Measurements from ENCODE around the gene SPRED2. TPM values are rescaled to one million over a fixed set of nuclear protein-coding genes. Genes with fewer than 3 reads are reported as not detected.

The SPRED2 gene
- 29.0 to 35.1 TPM (median 32.9 TPM) in 5 replicates for total RNA-seq (2022; extraction: Qiagen RNA extraction; ENCODE audit: low read depth)

GRCh38 chr2:65432227-65433190 lies at the start of gene SPRED2:
SPRED2 (minus strand) TSS chr2:65432599; CDS start chr2:65431987, 612 bp downstream.

Other genes with a start within 250 kb of the SPRED2 start
- 115 to 178 TPM (median 169 TPM) in 5 replicates for gene ACTR2, start 204.8 kb downstream of the SPRED2 start, total RNA-seq (2022; extraction: Qiagen RNA extraction; ENCODE audit: low read depth)